Activated CD4-positive, alpha-beta memory T cell treated with anti-CD3 and anti-CD28 coated beads, Interleukin-2, amount 10 ng/mL, durations not matched to agents 7 days and 5 days (primary cell): ENCODE results near the gene SAP30BP. TPM values are rescaled to one million over a fixed set of nuclear protein-coding genes. Genes with fewer than 3 reads are reported as not detected.

Experiments used
- CTCF ChIA-PET: fragments of 350-600 bp; sonication (Branson Sonifier 250); formaldehyde crosslinking; loops from one replicate; lab custom pipeline; 2021; ENCODE audit warnings: antibody characterized with exemption, inconsistent platforms; lab: Charles Lee
- POLR2A ChIA-PET: fragments of 350-600 bp; sonication (Branson Sonifier 250); formaldehyde crosslinking; loops from one replicate; lab custom pipeline; 2021; ENCODE audit warnings: antibody characterized with exemption; lab: Charles Lee
- DNase-seq: peaks from one replicate; pipeline ENCODE4 v3.0.0-alpha.2; 2020
- H3K27ac Mint-ChIP-seq: one replicate; pipeline ENCODE4 v1.8.0; 2021; ENCODE audit warnings: mild to moderate bottlenecking, mixed read lengths
- H3K27me3 Mint-ChIP-seq: one replicate; pipeline ENCODE4 v1.8.0; 2021; ENCODE audit warnings: mixed read lengths
- H3K36me3 Mint-ChIP-seq: one replicate; pipeline ENCODE4 v1.8.0; 2021; ENCODE audit warnings: low read depth, mixed read lengths
- H3K4me1 Mint-ChIP-seq: one replicate; pipeline ENCODE4 v1.8.0; 2021; ENCODE audit warnings: mixed read lengths
- H3K4me3 Mint-ChIP-seq: one replicate; pipeline ENCODE4 v1.8.0; 2021; ENCODE audit warnings: mild to moderate bottlenecking, mixed read lengths
- H3K9me3 Mint-ChIP-seq: one replicate; pipeline ENCODE4 v1.8.0; 2021; ENCODE audit warnings: mixed read lengths
- total RNA-seq, 2 experiments: library from RNA; stranded (reverse); gene quantifications; one replicate each; pipeline ENCODE4 v1.2.3, GENCODE V29; 2021

SAP30BP gene
- total RNA-seq, 2 experiments from 2014 or later, result 87.2 to 89.6 TPM

DNA sequence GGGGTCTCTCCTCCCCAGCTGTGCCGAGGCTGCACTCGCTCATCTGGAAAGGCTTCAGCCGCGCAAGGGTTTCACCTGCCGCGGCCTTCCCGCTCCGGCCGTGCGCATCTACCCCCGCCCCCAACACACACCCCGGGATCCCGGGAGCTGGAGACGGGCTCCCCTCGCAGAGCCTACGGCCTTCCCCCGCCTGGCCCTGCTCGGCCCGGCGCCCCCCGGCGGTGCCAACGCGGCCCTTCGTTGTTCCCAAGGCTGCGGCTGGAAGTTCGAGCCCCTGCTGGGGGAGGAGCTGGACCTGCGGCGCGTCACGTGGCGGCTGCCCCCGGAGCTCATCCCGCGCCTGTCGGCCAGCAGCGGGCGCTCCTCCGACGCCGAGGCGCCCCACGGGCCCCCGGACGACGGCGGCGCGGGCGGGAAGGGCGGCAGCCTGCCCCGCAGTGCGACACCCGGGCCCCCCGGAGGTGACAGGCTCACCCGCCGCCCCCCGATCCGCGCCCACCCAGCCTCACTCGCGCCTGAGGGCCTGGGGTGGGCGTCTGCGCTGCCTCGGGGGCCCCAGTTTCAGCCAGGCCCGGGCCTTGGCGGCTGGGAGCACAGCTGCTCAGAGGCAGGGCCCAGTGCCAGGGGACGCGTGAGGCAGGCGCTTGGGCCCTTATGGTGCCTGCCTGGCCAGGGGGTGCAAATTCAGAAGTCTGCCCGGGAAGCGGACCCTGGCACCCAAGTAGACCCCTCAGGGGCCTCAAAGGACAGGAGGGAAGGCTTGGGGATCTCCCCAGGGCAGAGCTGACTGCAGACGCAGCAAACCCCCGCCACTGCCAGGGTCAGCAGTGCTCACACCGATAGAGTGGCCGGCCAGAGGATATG lies 86.6 kb downstream of the SAP30BP start:
- Mint-ChIP-seq H3K4me1 (peaks cover 18% of the 10 kb centered on the region), H3K9me3 (no peaks in the 10 kb centered on the region), H3K27ac (no peak overlapping the region), H3K4me3 (peak overlapping the region; percentile 58), H3K36me3 (no peaks in the 10 kb centered on the region), H3K27me3 (peaks cover 6% of the 10 kb centered on the region)
- POLR2A ChIA-PET, result interaction anchor here (0.5 to 3.0 kb wide), 20 partner anchors 10 to 629 kb away, joined by 3 to 39 read pairs (median 4); partner anchors contain the start of genes GALK1, GGA3, MRPS7 and RECQL5
- peak; percentile 73 for DNase-seq
- CTCF ChIA-PET, result interaction anchor here (0.6 to 2.6 kb wide), 86 partner anchors 10 to 681 kb away, joined by 3 to 92 read pairs (median 5); partner anchors contain the start of genes GALK1, GRB2, ITGB4 and MIF4GD

DNA sequence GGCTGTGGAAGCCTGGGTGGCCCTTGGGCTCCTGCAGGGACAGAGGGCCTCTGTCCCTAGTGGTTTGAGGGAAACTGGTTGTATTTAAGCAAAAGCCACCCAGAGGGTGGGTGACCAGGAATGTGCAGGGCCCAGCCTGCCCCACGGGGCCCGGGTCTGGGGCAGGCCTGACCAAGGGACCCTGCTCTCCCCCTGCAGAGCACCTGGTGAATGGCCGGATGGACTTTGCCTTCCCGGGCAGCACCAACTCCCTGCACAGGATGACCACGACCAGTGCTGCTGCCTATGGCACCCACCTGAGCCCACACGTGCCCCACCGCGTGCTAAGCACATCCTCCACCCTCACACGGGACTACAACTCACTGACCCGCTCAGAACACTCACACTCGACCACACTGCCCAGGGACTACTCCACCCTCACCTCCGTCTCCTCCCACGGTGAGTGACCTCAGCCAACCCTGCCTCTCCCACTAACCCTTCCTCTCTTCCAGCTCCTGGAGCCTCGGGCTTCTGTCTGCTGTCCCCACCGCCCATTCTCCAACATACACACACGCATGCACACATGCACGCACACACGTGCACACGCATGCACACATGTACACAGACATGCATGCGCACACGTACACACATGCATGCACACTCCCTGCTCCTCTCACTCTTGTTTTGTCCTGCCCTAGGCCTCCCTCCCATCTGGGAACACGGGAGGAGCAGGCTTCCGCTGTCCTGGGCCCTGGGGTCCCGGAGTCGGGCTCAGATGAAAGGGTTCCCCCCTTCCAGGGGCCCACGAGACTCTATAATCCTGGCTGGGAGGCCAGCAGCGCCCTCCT lies 87.5 kb downstream of the SAP30BP start:
- H3K27ac Mint-ChIP-seq, result no peak overlapping the region
- H3K36me3 Mint-ChIP-seq, result no peaks in the 10 kb centered on the region
- ChIA-PET CTCF (interaction anchor here (0.8 to 2.6 kb wide), 31 partner anchors 9 to 484 kb away, joined by 3 to 92 read pairs (median 8); partner anchors contain the start of genes GALK1, GRB2, MIF4GD and RECQL5), POLR2A (interaction anchor here (0.5 to 3.0 kb wide), 8 partner anchors 9 to 630 kb away, joined by 3 to 39 read pairs (median 4); partner anchors contain the start of genes GALK1, RECQL5 and SAP30BP)
- no peak for DNase-seq
- H3K9me3 Mint-ChIP-seq, result no peaks in the 10 kb centered on the region
- peaks cover 18% of the 10 kb centered on the region for H3K4me1 Mint-ChIP-seq
- H3K27me3 Mint-ChIP-seq, result peaks cover 6% of the 10 kb centered on the region
- H3K4me3 Mint-ChIP-seq, result peak overlapping the region; percentile 15

DNA sequence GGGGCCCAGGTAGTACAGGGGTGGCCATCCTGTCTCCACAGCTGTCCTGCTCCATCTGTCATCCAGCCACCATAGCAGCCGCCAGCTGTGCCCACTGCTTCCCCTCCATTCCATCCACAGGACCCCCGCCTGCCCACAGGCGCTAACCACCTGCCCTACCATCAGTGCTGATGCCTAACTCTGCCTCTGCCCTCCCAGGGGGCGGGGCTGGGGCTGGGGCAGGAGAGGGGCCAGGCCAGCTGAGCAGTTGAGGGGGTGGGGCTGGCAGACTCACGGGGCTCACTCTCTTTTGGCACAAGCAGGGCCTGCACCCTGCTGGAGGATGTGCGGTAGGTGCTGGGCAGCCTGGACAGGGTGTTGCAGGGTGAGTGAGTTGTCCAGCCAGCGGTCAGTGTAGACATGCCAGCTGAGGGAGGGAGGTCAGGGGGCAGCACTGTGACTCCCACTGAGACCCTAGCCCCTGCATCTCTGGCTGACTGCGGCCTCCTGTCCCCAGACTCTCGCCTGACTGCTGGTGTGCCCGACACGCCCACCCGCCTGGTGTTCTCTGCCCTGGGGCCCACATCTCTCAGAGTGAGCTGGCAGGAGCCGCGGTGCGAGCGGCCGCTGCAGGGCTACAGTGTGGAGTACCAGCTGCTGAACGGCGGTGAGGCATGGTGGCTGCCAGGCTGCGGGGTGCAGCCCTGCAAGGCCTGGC lies 88.2 kb downstream of the SAP30BP start:
- H3K9me3 Mint-ChIP-seq, result no peaks in the 10 kb centered on the region
- POLR2A ChIA-PET, result interaction anchor here (0.9 to 3.0 kb wide), 3 partner anchors 9 to 22 kb away, joined by 3 to 39 read pairs (median 4); a partner anchor contains a TSS
- no peak for DNase-seq
- peaks cover 4% of the 10 kb centered on the region for H3K27me3 Mint-ChIP-seq
- CTCF ChIA-PET, result no interaction called here
- no peaks in the 10 kb centered on the region for H3K36me3 Mint-ChIP-seq
- peaks cover 13% of the 10 kb centered on the region for H3K4me1 Mint-ChIP-seq
- no peak overlapping the region for H3K27ac Mint-ChIP-seq
- no peak overlapping the region for H3K4me3 Mint-ChIP-seq

DNA sequence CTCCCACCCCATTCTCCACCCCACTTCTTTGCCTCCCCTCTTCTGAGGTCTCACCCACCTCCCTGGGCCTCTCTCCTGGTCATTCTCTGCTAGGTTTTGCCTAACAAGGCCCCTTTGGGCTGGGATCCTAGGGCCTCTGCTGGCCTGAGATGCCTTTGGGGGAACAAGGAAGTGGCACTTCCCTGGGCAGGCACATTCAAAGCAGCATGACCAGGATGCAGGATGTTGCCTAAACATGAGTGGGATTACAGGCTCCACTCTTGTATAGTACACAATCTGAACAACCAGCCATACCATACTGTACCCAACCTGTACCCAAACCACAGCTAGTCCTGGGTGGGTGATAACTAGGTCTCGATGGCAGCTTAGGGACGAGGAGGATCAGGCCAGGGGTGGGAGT lies 88.9 kb downstream of the SAP30BP start:
- CTCF ChIA-PET, result no interaction called here

DNA sequence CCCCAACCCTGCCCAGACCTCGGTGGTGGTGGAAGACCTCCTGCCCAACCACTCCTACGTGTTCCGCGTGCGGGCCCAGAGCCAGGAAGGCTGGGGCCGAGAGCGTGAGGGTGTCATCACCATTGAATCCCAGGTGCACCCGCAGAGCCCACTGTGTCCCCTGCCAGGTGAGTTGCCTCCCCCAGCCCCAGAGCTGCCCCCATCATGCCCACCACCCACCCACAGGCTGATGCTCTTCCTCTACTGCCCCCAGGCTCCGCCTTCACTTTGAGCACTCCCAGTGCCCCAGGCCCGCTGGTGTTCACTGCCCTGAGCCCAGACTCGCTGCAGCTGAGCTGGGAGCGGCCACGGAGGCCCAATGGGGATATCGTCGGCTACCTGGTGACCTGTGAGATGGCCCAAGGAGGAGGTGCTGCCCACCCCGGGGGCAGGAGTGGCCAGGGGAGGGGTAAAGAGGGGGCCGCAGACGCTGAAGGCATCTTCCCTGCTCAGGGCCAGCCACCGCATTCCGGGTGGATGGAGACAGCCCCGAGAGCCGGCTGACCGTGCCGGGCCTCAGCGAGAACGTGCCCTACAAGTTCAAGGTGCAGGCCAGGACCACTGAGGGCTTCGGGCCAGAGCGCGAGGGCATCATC lies 89.4 kb downstream of the SAP30BP start:
- H3K36me3 Mint-ChIP-seq, result no peaks in the 10 kb centered on the region
- peaks cover 13% of the 10 kb centered on the region for H3K4me1 Mint-ChIP-seq
- ChIA-PET CTCF (no interaction called here), POLR2A (interaction anchor here (1.5 kb wide), 1 partner anchor 20 kb away, joined by 4 read pairs; no protein-coding TSS in a partner anchor)
- no peak overlapping the region for H3K27ac Mint-ChIP-seq
- peaks cover 2% of the 10 kb centered on the region for H3K27me3 Mint-ChIP-seq
- H3K9me3 Mint-ChIP-seq, result no peaks in the 10 kb centered on the region
- no peak overlapping the region for H3K4me3 Mint-ChIP-seq
- DNase-seq, result no peak

More for the DNA sequence above, 88.9 kb downstream of the SAP30BP start:
- Mint-ChIP-seq H3K4me1 (peaks cover 13% of the 10 kb centered on the region), H3K27ac (no peak overlapping the region), H3K9me3 (no peaks in the 10 kb centered on the region), H3K36me3 (no peaks in the 10 kb centered on the region), H3K27me3 (peaks cover 4% of the 10 kb centered on the region), H3K4me3 (no peak overlapping the region)
- POLR2A ChIA-PET, result interaction anchor here (0.9 to 1.5 kb wide), 2 partner anchors 8 to 21 kb away, joined by 3 to 4 read pairs; no protein-coding TSS in a partner anchor
- DNase-seq, result no peak

DNA sequence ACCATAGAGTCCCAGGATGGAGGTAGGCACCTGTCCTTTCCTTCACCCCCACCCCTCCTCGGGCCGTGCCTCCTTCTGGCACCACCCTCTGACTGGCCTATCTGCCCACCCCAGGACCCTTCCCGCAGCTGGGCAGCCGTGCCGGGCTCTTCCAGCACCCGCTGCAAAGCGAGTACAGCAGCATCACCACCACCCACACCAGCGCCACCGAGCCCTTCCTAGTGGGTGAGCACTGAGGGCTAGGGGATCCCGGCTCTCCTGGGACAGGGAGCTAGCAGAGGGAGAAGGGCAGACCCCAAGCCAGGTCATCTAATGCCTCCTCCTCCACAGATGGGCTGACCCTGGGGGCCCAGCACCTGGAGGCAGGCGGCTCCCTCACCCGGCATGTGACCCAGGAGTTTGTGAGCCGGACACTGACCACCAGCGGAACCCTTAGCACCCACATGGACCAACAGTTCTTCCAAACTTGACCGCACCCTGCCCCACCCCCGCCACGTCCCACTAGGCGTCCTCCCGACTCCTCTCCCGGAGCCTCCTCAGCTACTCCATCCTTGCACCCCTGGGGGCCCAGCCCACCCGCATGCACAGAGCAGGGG lies 90.0 kb downstream of the SAP30BP start:
- Mint-ChIP-seq H3K9me3 (no peaks in the 10 kb centered on the region), H3K27ac (no peak overlapping the region), H3K4me1 (peaks cover 13% of the 10 kb centered on the region), H3K36me3 (no peaks in the 10 kb centered on the region), H3K4me3 (no peak overlapping the region), H3K27me3 (peaks cover 2% of the 10 kb centered on the region)
- no peak for DNase-seq
- ChIA-PET CTCF (no interaction called here), POLR2A (no interaction called here)

Other genes starting within 250 kb of the SAP30BP start
- gene TMEM94, start 210.7 kb upstream of the SAP30BP start, total RNA-seq, result 10 to 100 TPM; 76.4 to 81.9 TPM
- 1 to 10 TPM; 1.5 to 1.9 TPM for gene CASKIN2, start 151.8 kb upstream of the SAP30BP start, total RNA-seq
- gene TSEN54, start 150.8 kb upstream of the SAP30BP start, total RNA-seq, result 10 to 100 TPM; 55.6 to 60.5 TPM
- gene LLGL2, start 141.6 kb upstream of the SAP30BP start, total RNA-seq, result 10 to 100 TPM; 25.9 to 27.8 TPM
- 10 to 100 TPM; 11.3 to 13.7 TPM for gene MYO15B, start 79.5 kb upstream of the SAP30BP start, total RNA-seq
- gene SMIM5, start 33.9 kb upstream of the SAP30BP start, total RNA-seq, result not detected
- 10 to 100 TPM; 38.3 TPM for gene RECQL5, start 184 bp upstream of the SAP30BP start, total RNA-seq
- under 1 TPM; 0.43 to 0.68 TPM for gene ITGB4, start 54.1 kb downstream of the SAP30BP start, total RNA-seq
- 10 to 100 TPM; 40.0 to 40.6 TPM for gene GALK1, start 97.9 kb downstream of the SAP30BP start, total RNA-seq
- gene UNK, start 117.5 kb downstream of the SAP30BP start, total RNA-seq, result 10 to 100 TPM; 26.1 TPM
- 100 to 1,000 TPM; 179 to 190 TPM for gene UNC13D, start 177.1 kb downstream of the SAP30BP start, total RNA-seq
- gene WBP2, start 188.0 kb downstream of the SAP30BP start, total RNA-seq, result 100 to 1,000 TPM; 107 to 114 TPM
- gene TRIM47, start 211.2 kb downstream of the SAP30BP start, total RNA-seq, result 10 to 100 TPM; 31.9 to 33.8 TPM
- 10 to 100 TPM; 24.9 to 26.1 TPM for gene TRIM65, start 229.6 kb downstream of the SAP30BP start, total RNA-seq
- 10 to 100 TPM; 79.9 to 85.0 TPM for gene MRPL38, start 237.5 kb downstream of the SAP30BP start, total RNA-seq